Liver (tissue), 9 donors: ENCODE measurements around the gene NOS1. TPM values are rescaled to one million over a fixed set of nuclear protein-coding genes. Genes with fewer than 3 reads are reported as not detected.

Experiments used
- DNase-seq: peaks from one replicate; pipeline ENCODE4 v3.0.0-alpha.2; 2017; ENCODE audit warnings: low spot score
- H3K27ac ChIP-seq, 2 donors: one replicate each; pipeline ENCODE4 v1.7.0; 2013; ENCODE audit warnings: inconsistent platforms in 2 of 2, low read length in 2 of 2, control low read depth in 1 of 2, low read depth in 1 of 2, mild to moderate bottlenecking in 1 of 2
- H3K27me3 ChIP-seq, 4 donors: one replicate each; pipeline versions ENCODE4 v1.6.1 to v1.7.0; 2013; ENCODE audit warnings: low read length in 3 of 4, inconsistent platforms in 1 of 4, mild to moderate bottlenecking in 1 of 4, moderate library complexity in 1 of 4; ENCODE audit not compliant: control insufficient read depth in 4 of 4, insufficient read depth in 4 of 4
- H3K36me3 ChIP-seq, 4 donors: one replicate each; pipeline versions ENCODE4 v1.6.1 to v1.7.0; 2013; ENCODE audit warnings: low read length in 3 of 4, mild to moderate bottlenecking in 3 of 4, low read depth in 1 of 4, moderate library complexity in 1 of 4; ENCODE audit not compliant: control insufficient read depth in 4 of 4, insufficient read depth in 3 of 4
- H3K4me1 ChIP-seq, 4 donors: one replicate each; pipeline versions ENCODE4 v1.6.1 to v1.7.0; 2013; ENCODE audit warnings: low read length in 3 of 4, mild to moderate bottlenecking in 3 of 4, moderate library complexity in 1 of 4; ENCODE audit not compliant: control insufficient read depth in 4 of 4, insufficient read depth in 4 of 4
- H3K4me3 ChIP-seq, 3 donors: one replicate each; pipeline versions ENCODE4 v1.6.1 to v1.7.0; 2013; ENCODE audit warnings: low read length in 3 of 3, control low read depth in 1 of 3, low read depth in 1 of 3, mild to moderate bottlenecking in 1 of 3
- H3K9ac ChIP-seq, 2 donors: one replicate each; pipeline ENCODE4 v1.7.0; 2013; ENCODE audit warnings: low read length in 2 of 2, mild to moderate bottlenecking in 2 of 2, moderate library complexity in 2 of 2, control low read depth in 1 of 2, low read depth in 1 of 2
- H3K9me3 ChIP-seq, 4 donors: one replicate each; pipeline versions ENCODE4 v1.6.1 to v1.7.0; 2013; ENCODE audit warnings: low read length in 3 of 4; ENCODE audit not compliant: control insufficient read depth in 4 of 4
- EGR1 ChIP-seq, 2 donors: IDR thresholded peaks; 2 replicates each; pipeline ENCODE4 v1.6.1; 2016 to 2018; ENCODE audit warnings: antibody characterized with exemption in 2 of 2, low read depth in 2 of 2
- FOXA1 ChIP-seq: IDR thresholded peaks from 2 replicates; pipeline ENCODE4 v1.6.1; 2016; ENCODE audit warnings: antibody characterized with exemption
- FOXA2 ChIP-seq: IDR thresholded peaks from 2 replicates; pipeline ENCODE4 v1.6.1; 2016; ENCODE audit warnings: antibody characterized with exemption
- HNF4A ChIP-seq, 2 donors: conservative IDR thresholded peaks; 2 replicates each; pipeline ENCODE4 v1.6.1; 2016; ENCODE audit warnings: antibody characterized with exemption in 2 of 2, mild to moderate bottlenecking in 2 of 2
- HNF4G ChIP-seq: IDR thresholded peaks from 2 replicates; pipeline ENCODE4 v1.6.1; 2016; ENCODE audit warnings: antibody characterized with exemption
- JUND ChIP-seq, 2 donors: IDR thresholded peaks; 2 replicates each; pipeline ENCODE4 v1.6.1; 2016; ENCODE audit warnings: antibody characterized with exemption in 2 of 2
- NR2F2 ChIP-seq: IDR thresholded peaks from 2 replicates; pipeline ENCODE4 v1.6.1; 2016; ENCODE audit warnings: antibody characterized with exemption
- RAD21 ChIP-seq, 2 donors: IDR thresholded peaks; 2 replicates each; pipeline ENCODE4 v1.6.1; 2016; ENCODE audit warnings: antibody characterized with exemption in 2 of 2, mild to moderate bottlenecking in 2 of 2
- REST ChIP-seq: IDR thresholded peaks from 2 replicates; pipeline ENCODE4 v1.6.1; 2016; ENCODE audit warnings: antibody characterized with exemption, mild to moderate bottlenecking
- RXRA ChIP-seq, 2 donors: IDR thresholded peaks; 2 replicates each; pipeline ENCODE4 v1.6.1; 2017 to 2018; ENCODE audit warnings: antibody characterized with exemption in 2 of 2, mild to moderate bottlenecking in 1 of 2
- SP1 ChIP-seq: IDR thresholded peaks from 2 replicates; pipeline ENCODE4 v1.6.1; 2018; ENCODE audit warnings: antibody characterized with exemption, mild to moderate bottlenecking
- TAF1 ChIP-seq: conservative IDR thresholded peaks from 2 replicates; pipeline ENCODE4 v1.6.1; 2016; ENCODE audit warnings: antibody characterized with exemption, mild to moderate bottlenecking
- YY1 ChIP-seq: IDR thresholded peaks from 2 replicates; pipeline ENCODE4 v1.6.1; 2016; ENCODE audit warnings: antibody characterized with exemption, mild to moderate bottlenecking
- WGBS: extraction: QIAGEN DNeasy Blood & Tissue Kit; methylation state at CpG from one replicate; pipeline ENCODE4 v1.1.7; 2013; 5-methylcytosine and 5-hydroxymethylcytosine counted together
- polyA plus RNA-seq, 2 donors: library from polyadenylated mRNA; stranded (reverse) in 1 of 2; unstranded in 1 of 2; fragments of 200-250 nt in 1 of 2; fragments of >200 nt in 1 of 2; fragmentation: Nextera tagmentation in 1 of 2; extraction: Ambion mirVana in 1 of 2; gene quantifications; one replicate each; pipeline versions ENCODE4 v1.2.1 to v1.2.3, GENCODE V29; 2013 to 2015
- total RNA-seq, 2 donors: library from RNA; depleted of rRNA; stranded (reverse); fragments of >200 nt; gene quantifications; one replicate each; pipeline ENCODE4 v1.2.3, GENCODE V29; 2014
- TF ChIP-seq, protein P1 (sequence below): IDR thresholded peaks from 2 replicates; pipeline ENCODE4 v1.6.1; 2016; ENCODE audit warnings: antibody characterized with exemption
- TF ChIP-seq, protein P2 (sequence below): IDR thresholded peaks from 2 replicates; pipeline ENCODE4 v1.6.1; 2016; ENCODE audit warnings: antibody characterized with exemption
- TF ChIP-seq, protein P3 (sequence below): fragments of 150-350 bp; IDR thresholded peaks from 2 replicates; pipeline ENCODE4 v1.5.1; 2017; ENCODE audit warnings: improper control_type of control experiment, low read depth, low read length; ENCODE audit not compliant: missing input control
- TF ChIP-seq, protein P4 (sequence below): IDR thresholded peaks from 2 replicates; pipeline ENCODE4 v1.6.1; 2016; ENCODE audit warnings: antibody characterized with exemption
- donor health status: healthy.
- donor health status: healthy.
- donor health status: healthy.
- donor health status: healthy.
- donor health status: healthy.

The NOS1 gene
- total and polyA plus RNA-seq, 4 donors = under 0.01 to 0.08 (median 0.01) TPM; not detected in 1

GRCh38 chr12:117352206-117352605 is 9.2 kb downstream of the NOS1 start:
- TF ChIP-seq HNF4A (conservative IDR thresholded peaks at IDR 0.05) (no peak), REST (no peak), NR2F2 (no peak), FOXA1 (no peak), SP1 (no peak), JUND (IDR thresholded peaks at IDR 0.05) (no peak), RXRA (IDR thresholded peaks at IDR 0.05) (no peak), HNF4G (no peak), EGR1 (IDR thresholded peaks at IDR 0.05; ENCODE audit: low read depth in 2 of 2) (no peak), YY1 (no peak)
- TF ChIP-seq, protein P1, sequence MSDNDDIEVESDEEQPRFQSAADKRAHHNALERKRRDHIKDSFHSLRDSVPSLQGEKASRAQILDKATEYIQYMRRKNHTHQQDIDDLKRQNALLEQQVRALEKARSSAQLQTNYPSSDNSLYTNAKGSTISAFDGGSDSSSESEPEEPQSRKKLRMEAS = no peak
- TF ChIP-seq, protein P2, sequence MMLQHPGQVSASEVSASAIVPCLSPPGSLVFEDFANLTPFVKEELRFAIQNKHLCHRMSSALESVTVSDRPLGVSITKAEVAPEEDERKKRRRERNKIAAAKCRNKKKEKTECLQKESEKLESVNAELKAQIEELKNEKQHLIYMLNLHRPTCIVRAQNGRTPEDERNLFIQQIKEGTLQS = no peak
- TF ChIP-seq, protein P3, sequence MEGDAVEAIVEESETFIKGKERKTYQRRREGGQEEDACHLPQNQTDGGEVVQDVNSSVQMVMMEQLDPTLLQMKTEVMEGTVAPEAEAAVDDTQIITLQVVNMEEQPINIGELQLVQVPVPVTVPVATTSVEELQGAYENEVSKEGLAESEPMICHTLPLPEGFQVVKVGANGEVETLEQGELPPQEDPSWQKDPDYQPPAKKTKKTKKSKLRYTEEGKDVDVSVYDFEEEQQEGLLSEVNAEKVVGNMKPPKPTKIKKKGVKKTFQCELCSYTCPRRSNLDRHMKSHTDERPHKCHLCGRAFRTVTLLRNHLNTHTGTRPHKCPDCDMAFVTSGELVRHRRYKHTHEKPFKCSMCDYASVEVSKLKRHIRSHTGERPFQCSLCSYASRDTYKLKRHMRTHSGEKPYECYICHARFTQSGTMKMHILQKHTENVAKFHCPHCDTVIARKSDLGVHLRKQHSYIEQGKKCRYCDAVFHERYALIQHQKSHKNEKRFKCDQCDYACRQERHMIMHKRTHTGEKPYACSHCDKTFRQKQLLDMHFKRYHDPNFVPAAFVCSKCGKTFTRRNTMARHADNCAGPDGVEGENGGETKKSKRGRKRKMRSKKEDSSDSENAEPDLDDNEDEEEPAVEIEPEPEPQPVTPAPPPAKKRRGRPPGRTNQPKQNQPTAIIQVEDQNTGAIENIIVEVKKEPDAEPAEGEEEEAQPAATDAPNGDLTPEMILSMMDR = no peak
- H3K36me3 ChIP-seq = no peaks in the 10 kb centered on the region
- H3K27ac ChIP-seq = no peak overlapping the region
- H3K9me3 ChIP-seq = no peaks in the 10 kb centered on the region
- H3K4me1 ChIP-seq = no peaks in the 10 kb centered on the region
- H3K4me3 ChIP-seq = no peak overlapping the region
- 66% methylated on average over 9 of the region's 9 CpGs for WGBS
- no peak for DNase-seq
- H3K9ac ChIP-seq = no peak overlapping the region
- H3K27me3 ChIP-seq = peaks cover 0 to 5% (median 1%) of the 10 kb centered on the region in 4 donors

- TF ChIP-seq HNF4A (conservative IDR thresholded peaks at IDR 0.05) (no peak), YY1 (no peak), JUND (IDR thresholded peaks at IDR 0.05) (no peak), EGR1 (IDR thresholded peaks at IDR 0.05; ENCODE audit: low read depth in 2 of 2) (no peak), FOXA2 (no peak), FOXA1 (no peak), HNF4G (no peak), SP1 (no peak), RAD21 (IDR thresholded peaks at IDR 0.05) (no peak), REST (no peak), NR2F2 (no peak), TAF1 (no peak)
- TF ChIP-seq, protein P2 = no peak
- TF ChIP-seq, protein P3 = no peak
- TF ChIP-seq, protein P4, sequence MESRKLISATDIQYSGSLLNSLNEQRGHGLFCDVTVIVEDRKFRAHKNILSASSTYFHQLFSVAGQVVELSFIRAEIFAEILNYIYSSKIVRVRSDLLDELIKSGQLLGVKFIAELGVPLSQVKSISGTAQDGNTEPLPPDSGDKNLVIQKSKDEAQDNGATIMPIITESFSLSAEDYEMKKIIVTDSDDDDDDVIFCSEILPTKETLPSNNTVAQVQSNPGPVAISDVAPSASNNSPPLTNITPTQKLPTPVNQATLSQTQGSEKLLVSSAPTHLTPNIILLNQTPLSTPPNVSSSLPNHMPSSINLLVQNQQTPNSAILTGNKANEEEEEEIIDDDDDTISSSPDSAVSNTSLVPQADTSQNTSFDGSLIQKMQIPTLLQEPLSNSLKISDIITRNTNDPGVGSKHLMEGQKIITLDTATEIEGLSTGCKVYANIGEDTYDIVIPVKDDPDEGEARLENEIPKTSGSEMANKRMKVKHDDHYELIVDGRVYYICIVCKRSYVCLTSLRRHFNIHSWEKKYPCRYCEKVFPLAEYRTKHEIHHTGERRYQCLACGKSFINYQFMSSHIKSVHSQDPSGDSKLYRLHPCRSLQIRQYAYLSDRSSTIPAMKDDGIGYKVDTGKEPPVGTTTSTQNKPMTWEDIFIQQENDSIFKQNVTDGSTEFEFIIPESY = no peak
- H3K9ac ChIP-seq = no peak overlapping the region
- DNase-seq = no peak
- H3K9me3 ChIP-seq = no peaks in the 10 kb centered on the region
- H3K36me3 ChIP-seq = no peaks in the 10 kb centered on the region
- H3K27me3 ChIP-seq = peaks cover 0 to 5% (median 1%) of the 10 kb centered on the region in 4 donors
- no peak overlapping the region for H3K27ac ChIP-seq
- H3K4me3 ChIP-seq = no peak overlapping the region
- 85% methylated on average over 4 of the region's 4 CpGs for WGBS
- no peaks in the 10 kb centered on the region for H3K4me1 ChIP-seq
These were observed 11.3 kb downstream of the NOS1 start for GRCh38 chr12:117350140-117350539.
